ENCODE data around the gene SCAP.

DNA sequence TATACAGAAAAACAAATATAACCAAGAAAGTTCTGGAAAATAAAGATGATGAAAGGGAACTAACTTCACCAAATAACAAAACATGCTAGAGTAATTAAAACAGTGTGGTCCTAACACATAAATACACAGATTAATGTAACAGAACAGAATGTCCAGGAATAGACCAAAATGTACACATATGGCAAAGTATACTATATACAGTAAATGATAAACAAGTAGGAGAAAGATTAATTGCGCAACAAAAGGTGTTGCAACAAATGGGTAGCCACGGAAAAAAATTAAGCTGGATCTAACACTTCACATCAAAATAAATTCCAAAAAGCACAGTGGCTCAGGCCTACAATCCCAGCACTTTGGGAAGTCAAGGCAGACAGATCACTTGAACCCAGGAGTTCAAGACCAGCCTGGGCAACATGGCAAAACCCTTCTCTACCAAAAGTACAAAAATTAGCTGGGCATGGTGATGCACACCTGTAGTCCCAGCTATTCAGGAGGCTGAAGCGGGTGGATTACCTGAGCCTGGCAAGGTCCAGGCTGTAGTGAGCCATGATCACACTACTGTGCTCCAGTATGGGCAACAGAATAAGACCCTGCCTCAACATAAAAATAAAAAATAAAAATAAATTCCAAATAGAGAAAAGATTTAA lies 19.8 kb downstream of the SCAP start:
- TF ChIP-seq, protein P1, sequence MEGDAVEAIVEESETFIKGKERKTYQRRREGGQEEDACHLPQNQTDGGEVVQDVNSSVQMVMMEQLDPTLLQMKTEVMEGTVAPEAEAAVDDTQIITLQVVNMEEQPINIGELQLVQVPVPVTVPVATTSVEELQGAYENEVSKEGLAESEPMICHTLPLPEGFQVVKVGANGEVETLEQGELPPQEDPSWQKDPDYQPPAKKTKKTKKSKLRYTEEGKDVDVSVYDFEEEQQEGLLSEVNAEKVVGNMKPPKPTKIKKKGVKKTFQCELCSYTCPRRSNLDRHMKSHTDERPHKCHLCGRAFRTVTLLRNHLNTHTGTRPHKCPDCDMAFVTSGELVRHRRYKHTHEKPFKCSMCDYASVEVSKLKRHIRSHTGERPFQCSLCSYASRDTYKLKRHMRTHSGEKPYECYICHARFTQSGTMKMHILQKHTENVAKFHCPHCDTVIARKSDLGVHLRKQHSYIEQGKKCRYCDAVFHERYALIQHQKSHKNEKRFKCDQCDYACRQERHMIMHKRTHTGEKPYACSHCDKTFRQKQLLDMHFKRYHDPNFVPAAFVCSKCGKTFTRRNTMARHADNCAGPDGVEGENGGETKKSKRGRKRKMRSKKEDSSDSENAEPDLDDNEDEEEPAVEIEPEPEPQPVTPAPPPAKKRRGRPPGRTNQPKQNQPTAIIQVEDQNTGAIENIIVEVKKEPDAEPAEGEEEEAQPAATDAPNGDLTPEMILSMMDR (IDR thresholded peaks at IDR 0.05), result no peak
- TF ChIP-seq CBFB (CRISPR knock-in tag; IDR thresholded peaks at IDR 0.05; ENCODE audit: low read depth) (no peak), FOXP1 (CRISPR knock-in tag; IDR thresholded peaks at IDR 0.05; ENCODE audit: borderline replicate concordance) (no peak), PRRX2 (CRISPR knock-in tag; IDR thresholded peaks at IDR 0.05) (no peak), ZNF263 (CRISPR knock-in tag; IDR thresholded peaks at IDR 0.05; ENCODE audit: low read depth) (no peak), KAT7 (CRISPR knock-in tag; IDR thresholded peaks at IDR 0.05; ENCODE audit: borderline replicate concordance) (no peak)
- TF ChIP-seq, protein P2, sequence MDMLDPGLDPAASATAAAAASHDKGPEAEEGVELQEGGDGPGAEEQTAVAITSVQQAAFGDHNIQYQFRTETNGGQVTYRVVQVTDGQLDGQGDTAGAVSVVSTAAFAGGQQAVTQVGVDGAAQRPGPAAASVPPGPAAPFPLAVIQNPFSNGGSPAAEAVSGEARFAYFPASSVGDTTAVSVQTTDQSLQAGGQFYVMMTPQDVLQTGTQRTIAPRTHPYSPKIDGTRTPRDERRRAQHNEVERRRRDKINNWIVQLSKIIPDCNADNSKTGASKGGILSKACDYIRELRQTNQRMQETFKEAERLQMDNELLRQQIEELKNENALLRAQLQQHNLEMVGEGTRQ (CRISPR knock-in tag; IDR thresholded peaks at IDR 0.05), result no peak
- TF ChIP-seq, protein P3, sequence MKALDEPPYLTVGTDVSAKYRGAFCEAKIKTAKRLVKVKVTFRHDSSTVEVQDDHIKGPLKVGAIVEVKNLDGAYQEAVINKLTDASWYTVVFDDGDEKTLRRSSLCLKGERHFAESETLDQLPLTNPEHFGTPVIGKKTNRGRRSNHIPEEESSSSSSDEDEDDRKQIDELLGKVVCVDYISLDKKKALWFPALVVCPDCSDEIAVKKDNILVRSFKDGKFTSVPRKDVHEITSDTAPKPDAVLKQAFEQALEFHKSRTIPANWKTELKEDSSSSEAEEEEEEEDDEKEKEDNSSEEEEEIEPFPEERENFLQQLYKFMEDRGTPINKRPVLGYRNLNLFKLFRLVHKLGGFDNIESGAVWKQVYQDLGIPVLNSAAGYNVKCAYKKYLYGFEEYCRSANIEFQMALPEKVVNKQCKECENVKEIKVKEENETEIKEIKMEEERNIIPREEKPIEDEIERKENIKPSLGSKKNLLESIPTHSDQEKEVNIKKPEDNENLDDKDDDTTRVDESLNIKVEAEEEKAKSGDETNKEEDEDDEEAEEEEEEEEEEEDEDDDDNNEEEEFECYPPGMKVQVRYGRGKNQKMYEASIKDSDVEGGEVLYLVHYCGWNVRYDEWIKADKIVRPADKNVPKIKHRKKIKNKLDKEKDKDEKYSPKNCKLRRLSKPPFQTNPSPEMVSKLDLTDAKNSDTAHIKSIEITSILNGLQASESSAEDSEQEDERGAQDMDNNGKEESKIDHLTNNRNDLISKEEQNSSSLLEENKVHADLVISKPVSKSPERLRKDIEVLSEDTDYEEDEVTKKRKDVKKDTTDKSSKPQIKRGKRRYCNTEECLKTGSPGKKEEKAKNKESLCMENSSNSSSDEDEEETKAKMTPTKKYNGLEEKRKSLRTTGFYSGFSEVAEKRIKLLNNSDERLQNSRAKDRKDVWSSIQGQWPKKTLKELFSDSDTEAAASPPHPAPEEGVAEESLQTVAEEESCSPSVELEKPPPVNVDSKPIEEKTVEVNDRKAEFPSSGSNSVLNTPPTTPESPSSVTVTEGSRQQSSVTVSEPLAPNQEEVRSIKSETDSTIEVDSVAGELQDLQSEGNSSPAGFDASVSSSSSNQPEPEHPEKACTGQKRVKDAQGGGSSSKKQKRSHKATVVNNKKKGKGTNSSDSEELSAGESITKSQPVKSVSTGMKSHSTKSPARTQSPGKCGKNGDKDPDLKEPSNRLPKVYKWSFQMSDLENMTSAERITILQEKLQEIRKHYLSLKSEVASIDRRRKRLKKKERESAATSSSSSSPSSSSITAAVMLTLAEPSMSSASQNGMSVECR (CRISPR knock-in tag; IDR thresholded peaks at IDR 0.05; ENCODE audit: borderline replicate concordance), result no peak
- TF ChIP-seq, protein P4, sequence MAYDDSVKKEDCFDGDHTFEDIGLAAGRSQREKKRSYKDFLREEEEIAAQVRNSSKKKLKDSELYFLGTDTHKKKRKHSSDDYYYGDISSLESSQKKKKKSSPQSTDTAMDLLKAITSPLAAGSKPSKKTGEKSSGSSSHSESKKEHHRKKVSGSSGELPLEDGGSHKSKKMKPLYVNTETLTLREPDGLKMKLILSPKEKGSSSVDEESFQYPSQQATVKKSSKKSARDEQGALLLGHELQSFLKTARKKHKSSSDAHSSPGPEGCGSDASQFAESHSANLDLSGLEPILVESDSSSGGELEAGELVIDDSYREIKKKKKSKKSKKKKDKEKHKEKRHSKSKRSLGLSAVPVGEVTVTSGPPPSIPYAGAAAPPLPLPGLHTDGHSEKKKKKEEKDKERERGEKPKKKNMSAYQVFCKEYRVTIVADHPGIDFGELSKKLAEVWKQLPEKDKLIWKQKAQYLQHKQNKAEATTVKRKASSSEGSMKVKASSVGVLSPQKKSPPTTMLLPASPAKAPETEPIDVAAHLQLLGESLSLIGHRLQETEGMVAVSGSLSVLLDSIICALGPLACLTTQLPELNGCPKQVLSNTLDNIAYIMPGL (CRISPR knock-in tag; IDR thresholded peaks at IDR 0.05), result no peak
- TF ChIP-seq, protein P5, sequence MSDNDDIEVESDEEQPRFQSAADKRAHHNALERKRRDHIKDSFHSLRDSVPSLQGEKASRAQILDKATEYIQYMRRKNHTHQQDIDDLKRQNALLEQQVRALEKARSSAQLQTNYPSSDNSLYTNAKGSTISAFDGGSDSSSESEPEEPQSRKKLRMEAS (CRISPR knock-in tag; IDR thresholded peaks at IDR 0.05), result no peak
